ENCODE data around the gene OR51V1.
"Not testable (repeated sequence)": the region's sequence is repeated elsewhere in the genome, so short reads cannot be mapped to it uniquely, and the experiment has no call there.

Gene OR51V1, protein sequence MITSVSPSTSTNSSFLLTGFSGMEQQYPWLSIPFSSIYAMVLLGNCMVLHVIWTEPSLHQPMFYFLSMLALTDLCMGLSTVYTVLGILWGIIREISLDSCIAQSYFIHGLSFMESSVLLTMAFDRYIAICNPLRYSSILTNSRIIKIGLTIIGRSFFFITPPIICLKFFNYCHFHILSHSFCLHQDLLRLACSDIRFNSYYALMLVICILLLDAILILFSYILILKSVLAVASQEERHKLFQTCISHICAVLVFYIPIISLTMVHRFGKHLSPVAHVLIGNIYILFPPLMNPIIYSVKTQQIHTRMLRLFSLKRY

DNA sequence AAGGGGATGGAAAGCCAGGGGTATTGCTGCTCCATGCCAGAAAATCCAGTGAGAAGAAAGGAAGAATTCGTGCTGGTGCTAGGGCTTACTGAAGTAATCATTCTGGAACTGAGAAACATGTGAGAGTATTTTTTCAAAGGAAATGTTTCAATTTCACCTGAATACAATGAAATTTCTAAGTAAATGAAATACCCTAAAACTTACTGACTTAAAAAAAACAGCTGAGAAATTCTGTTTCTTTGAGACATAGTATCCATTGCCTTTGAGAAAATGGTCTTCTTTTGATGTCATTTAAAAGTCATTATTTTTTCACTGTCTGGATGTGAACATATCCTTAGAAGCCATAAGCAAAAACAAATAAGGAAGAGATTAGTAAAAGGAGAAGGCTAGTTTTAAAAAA, at the start of gene OR51V1:
Gene OR51V1 (minus strand): TSS at position 101 of the 400 bp plus-strand sequence. CDS start 0 bp downstream, at position 101.
- no peak for DNase-seq

DNA sequence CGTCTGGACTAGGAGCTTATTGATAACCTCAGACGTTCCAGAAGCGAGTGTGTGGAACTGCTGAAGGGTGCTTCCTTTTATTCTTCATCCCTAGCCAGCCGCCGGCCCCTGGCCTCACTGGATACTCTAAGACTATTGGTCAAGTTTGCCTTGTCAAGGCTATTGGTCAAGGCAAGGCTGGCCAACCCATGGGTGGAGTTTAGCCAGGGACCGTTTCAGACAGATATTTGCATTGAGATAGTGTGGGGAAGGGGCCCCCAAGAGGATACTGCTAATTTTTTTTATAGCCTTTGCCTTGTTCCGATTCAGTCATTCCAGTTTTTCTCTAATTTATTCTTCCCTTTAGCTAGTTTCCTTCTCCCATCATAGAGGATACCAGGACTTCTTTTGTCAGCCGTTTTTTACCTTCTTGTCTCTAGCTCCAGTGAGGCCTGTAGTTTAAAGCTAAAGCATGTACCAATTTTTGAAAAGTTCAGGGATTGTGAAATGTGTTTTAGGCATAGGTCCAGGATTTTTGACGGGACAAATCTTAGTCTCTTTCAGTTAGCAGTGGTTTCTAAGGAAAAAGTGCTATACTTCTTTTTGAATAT, 49.4 kb upstream of the OR51V1 start, which contains the start of gene HBG1:
Gene HBG1 (minus strand): TSS at position 51 of the 590 bp plus-strand sequence. CDS start 53 bp downstream, outside the sequence.
- DNase-seq, result not testable (repeated sequence)

- DNase-seq, result not testable (repeated sequence)
These were observed 48.0 kb upstream of the OR51V1 start for GRCh38 chr11:5248498-5248897.

DNA sequence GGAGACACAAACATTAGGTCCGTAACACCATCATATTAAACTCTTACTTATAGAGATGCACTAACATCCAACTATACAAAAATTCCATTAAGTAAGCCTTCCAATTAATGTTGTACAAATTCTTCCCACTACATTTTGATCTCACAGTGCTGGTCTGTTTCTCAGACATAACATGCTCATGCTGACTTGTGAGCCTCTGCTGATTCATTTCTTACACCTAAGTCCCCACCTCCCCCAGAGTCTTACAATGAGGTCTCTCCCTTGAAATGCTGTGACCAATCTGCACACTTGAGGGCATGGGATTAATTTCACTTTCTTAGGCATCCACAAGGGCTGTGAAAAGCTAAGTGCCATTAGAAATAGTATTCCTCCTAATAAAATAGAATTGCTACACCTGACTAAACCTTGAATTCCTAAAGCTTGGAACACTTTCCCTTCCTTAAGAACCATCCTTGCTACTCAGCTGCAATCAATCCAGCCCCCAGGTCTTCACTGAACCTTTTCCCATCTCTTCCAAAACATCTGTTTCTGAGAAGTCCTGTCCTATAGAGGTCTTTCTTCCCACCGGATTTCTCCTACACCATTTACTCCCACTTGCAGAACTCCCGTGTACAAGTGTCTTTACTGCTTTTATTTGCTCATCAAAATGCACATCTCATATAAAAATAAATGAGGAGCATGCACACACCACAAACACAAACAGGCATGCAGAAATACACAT, 47.1 kb upstream of the OR51V1 start:
- DNase-seq, result no peak

- DNase-seq, result no peak
These were observed 46.4 kb upstream of the OR51V1 start for GRCh38 chr11:5246772-5247471.

DNA sequence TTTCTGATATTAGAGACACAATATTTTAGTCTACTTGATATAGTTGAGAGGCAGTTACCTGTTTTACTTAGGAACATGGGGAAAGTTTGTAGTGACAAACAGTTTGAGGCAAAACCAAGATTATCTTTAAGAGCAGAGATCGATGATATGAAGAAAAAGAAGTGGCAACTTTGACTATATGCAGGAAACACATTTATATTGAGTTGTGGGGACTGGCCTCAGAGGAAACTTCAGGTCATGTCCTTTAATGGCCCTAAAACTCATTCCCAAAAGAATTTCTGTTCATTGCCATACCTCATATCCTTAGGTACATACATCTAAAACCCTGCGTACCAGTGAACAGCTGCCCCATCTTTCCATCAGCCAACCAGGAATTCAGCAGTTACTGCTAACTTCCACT, 44.7 kb upstream of the OR51V1 start:
- DNase-seq, result no peak

GRCh38 chr11:5243816-5244180, 43.3 kb upstream of the OR51V1 start:
- DNase-seq, result no peak

DNA sequence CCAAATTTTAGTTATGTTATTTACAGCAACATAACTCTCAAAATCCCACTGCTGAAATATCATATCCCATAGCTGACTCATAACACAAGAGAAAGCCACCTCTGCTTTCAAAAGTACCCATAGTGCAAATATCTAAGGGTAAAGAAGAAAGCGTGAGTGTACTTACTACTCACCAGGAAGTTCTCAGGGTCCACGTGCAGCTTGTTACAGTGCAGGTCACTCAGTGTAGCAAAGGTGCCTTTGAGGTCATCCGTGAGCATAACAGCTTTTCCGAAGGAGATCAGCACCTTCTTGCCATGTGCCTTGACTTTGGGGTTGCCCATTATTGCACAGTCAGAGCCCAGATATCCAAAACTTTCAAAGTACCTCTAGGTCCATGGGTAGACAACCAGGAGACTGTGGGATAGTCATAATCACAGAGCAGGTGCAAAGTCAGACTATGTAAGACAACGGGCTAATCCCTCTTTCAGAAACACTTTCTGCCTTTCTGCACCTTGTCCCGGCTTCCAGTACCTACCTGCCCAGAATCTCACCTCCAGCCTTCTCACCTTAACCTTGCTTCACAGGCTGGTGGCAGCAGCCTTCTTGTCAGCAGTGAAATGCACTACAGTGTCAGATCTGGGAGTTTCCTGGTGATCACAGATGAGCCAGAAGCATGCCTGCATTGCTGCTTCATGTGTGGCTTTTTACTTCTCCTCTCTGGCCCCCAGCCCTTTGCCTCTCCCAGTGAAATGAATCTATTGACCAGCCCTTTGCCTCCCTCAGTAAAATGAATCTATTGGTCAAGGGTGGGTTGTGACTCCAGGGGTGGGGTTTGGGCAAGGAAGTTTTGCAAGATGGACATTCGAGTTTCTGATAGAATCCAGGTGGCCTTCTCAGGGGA, 42.7 kb upstream of the OR51V1 start:
- DNase-seq, result no peak

DNA sequence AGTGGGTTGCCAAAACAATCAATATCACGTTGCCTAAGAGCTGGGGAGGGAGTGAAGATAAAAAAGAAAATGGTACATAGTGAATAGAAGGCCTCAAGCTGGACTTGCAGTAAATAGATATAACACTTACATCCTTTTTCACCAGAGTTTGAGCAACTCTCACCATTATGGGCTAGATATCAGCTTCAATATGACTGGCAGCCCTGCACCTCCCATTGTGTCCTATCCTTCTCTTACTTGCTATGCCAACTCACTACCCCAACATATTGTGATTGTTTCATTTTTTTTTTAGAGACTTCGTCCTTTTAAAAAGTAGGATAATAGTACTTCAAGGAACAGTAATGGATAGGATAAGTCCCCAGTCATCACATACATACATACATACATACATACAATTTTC, 41.7 kb upstream of the OR51V1 start:
- DNase-seq, result no peak

- DNase-seq, result no peak
These were observed 41.0 kb upstream of the OR51V1 start for GRCh38 chr11:5241458-5241857.

- DNase-seq, result no peak
These were observed 40.0 kb upstream of the OR51V1 start for GRCh38 chr11:5240458-5240857.

GRCh38 chr11:5240056-5240455, 39.6 kb upstream of the OR51V1 start:
- no peak for DNase-seq

DNA sequence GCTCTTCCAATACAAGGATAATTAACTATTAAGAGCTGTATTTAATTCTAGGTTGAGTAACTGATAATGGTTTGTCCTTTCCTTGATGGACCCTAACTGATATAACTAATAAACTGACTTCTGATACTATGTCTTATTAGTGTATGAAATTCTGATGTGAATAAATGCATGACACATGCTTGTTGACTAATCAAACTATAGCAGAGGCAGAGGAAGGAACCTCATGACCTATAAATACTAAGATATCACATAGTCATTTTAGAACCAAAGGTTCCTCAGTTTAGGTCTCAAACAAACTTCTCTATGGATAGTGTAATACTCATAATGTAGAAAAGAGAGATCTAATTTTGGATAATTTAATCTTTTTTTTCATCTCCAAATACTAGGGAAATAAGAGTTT, 38.6 kb upstream of the OR51V1 start:
- DNase-seq, result no peak

GRCh38 chr11:5238486-5238885, 38.0 kb upstream of the OR51V1 start:
- DNase-seq, result no peak

DNA sequence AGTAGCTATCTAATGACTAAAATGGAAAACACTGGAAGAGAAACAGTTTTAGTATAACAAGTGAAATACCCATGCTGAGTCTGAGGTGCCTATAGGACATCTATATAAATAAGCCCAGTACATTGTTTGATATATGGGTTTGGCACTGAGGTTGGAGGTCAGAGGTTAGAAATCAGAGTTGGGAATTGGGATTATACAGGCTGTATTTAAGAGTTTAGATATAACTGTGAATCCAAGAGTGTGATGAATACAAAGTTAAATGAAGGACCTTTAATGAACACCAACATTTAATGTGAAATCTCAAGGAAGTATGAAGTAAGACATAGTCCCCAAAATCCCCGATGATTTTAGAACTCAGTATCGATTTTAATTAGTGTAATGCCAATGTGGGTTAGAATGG, 36.9 kb upstream of the OR51V1 start:
- DNase-seq, result no peak

GRCh38 chr11:5235364-5236095, 35.0 kb upstream of the OR51V1 start:
- DNase-seq, result no peak

- no peak for DNase-seq
These were observed 33.9 kb upstream of the OR51V1 start, which contains the start of gene HBD for GRCh38 chr11:5234381-5234834. Gene HBD, minus strand, starts transcription at chr11:5234483. Its CDS starts 50 bp downstream, at chr11:5234433.

GRCh38 chr11:5233307-5233706, 32.8 kb upstream of the OR51V1 start:
- DNase-seq, result no peak

- no peak for DNase-seq
These were observed 32.3 kb upstream of the OR51V1 start for GRCh38 chr11:5232821-5233220.

- no peak for DNase-seq
These were observed 31.7 kb upstream of the OR51V1 start for GRCh38 chr11:5232176-5232575.

GRCh38 chr11:5231111-5231510, 30.6 kb upstream of the OR51V1 start:
- DNase-seq, result no peak
